Stromal cell of bone marrow (primary cell): ENCODE measurements around the gene GIGYF2.

ENCODE experiments used
- DNase-seq: peaks from one replicate; pipeline ENCODE4 v3.0.0-alpha.2; 2012; ENCODE audit warnings: low read depth

Gene GIGYF2

DNA sequence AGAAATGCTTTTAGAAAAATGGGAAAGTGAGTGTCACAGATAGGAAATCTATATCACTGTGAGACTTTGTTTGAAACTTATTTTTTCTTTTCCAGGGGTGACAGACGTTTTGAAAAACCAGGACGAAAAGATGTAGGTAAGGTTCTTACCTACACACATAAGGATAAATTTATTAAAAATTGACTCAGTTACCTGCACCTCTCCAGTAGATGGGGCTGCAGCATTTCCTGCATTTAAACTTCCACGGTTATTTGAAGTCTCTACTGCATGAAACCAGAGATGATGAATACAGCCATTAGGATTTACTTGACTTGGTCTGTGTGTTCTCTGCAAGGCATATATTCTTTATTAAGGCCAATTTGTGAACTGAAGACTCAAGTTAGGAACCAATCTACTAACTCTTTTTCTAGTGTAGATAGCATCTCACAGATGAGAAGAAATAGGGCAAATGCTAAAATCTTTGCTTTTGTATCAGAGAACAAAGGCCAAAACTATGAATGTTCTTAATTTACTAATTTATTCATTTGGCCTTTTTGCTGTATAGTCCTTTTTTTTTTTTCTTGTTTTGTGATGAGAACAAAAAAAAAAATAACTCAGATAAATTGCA is 64.3 kb downstream of the GIGYF2 start:
- no peak for DNase-seq

DNA sequence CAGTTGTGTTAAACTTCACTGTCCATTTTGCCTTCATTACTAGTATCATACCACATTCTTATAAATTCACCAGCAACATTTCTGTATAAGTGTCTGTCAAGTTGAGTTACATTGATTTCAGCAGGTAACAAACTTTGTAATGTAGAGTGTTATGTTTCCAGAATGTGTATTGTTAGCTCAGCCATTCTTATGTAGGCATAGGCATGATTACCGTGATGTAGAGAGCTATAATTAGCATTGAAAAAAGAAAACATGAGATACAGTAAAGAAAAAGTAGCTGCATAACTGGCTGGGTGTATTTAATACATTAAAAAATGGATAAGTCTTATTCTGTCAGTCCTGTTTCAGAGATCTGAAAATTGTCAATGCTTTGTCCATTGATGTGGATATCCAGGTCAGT is 70.7 kb downstream of the GIGYF2 start:
- DNase-seq = no peak

GRCh38 chr2:232770207-232770606 is 73.1 kb downstream of the GIGYF2 start:
- DNase-seq = no peak

DNA sequence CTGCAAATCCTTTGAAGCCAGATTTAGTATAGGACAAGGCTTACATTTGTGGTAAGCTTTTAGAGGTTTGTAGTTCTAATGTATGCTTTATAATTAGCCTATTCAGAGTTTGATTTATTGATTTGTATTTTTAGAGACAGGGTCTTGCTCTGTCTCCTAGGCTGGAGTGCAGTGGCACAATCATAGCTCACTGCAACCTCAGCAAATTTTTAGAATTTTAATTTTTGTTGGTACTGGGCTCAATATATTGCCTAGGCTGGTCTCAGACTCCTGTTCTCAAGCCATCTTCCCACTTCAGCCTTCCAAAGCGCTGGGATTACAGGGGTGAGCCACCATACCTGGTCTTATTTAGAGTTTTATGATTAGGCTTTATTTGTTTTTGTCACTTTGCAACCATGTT is 74.7 kb downstream of the GIGYF2 start:
- DNase-seq = no peak

GRCh38 chr2:232772531-232772930 is 75.4 kb downstream of the GIGYF2 start:
- DNase-seq = no peak

DNA sequence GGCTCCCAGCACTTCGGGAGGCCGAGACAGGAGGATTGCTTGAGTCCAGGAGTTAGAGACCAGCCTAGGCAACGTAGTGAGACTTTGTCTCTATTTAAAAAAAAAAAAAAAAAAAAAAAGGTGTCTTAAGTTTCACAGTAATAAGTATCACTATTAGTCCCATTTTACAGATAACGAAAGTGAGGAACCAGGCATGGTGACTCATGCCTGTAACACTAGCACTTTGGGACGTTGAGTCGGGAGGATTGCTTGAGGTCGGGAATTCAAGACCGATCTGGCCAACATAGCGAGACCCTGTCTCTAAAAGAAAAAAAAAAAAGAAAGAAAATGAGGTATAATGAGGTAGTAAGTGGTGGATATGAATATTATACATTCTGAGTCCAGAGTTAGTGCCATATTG is 76.7 kb downstream of the GIGYF2 start:
- DNase-seq = no peak

DNA sequence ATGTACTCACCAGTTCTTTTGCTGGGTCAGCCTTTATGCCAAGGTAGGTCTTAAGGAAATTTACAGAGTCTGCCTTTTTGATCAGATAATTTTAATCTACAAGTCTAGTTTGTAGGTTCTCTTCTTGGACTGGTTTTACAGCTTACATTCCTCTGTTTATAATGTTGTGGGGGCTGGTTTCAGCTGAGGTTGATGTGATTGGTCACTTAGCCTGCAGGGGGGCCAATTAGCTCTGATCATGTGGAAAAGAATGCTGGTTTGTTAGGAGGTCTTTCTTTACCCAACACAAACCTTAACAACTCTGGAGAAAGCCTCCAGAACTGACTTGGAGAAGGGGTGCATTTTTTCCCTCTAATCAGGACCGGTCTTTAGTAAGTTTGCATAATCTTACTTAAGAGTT is 79.3 kb downstream of the GIGYF2 start, which contains the start of gene KCNJ13:
Gene KCNJ13 (minus strand): TSS at position 131 of the 400 bp plus-strand sequence. CDS start 5,203 bp downstream, outside the sequence.
- DNase-seq = no peak

DNA sequence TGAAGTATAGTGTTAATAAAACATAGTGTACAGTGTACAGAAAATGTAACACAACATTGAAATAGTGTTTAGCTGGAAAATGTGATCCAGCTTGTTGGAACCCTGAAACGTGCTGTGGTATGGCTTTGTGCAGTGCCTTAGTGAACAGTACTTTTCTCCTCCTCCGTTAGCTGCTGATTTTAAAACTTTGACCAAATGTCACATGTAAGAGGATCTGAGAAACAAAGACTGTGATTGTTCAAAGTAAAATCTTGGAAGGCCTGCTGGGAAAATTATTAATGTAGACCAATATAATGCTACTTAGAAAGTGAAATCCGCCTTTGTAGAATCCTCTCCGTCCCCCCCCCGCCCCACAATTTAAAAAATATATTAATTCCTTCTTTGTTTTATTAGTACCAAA is 80.1 kb downstream of the GIGYF2 start:
- DNase-seq = no peak

- no peak for DNase-seq
Measured at GRCh38 chr2:232779465-232779864, 82.3 kb downstream of the GIGYF2 start.

- no peak for DNase-seq
Measured at GRCh38 chr2:232779934-232780333, 82.8 kb downstream of the GIGYF2 start.

GRCh38 chr2:232781765-232782164 is 84.6 kb downstream of the GIGYF2 start:
- peak; percentile 23 for DNase-seq

GRCh38 chr2:232783278-232783677 is 86.1 kb downstream of the GIGYF2 start:
- no peak for DNase-seq

DNA sequence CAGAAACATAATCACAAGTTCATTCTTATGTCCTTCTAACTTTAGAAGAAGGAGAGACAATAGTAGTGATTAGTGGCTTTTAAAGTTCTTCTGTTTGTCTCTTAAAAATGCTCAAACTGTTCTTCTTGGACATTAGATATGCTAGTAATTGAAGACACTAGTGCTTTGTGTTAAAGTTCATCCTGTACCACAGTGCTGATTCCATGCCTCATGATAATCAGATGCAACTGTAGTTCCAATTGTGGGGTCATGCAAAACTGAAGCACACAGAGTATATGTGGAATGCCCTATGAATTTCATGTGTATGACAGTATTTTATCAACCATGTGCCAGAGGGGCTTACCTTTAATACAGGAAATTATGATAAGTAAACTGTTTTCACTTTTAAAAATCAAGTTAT is 90.7 kb downstream of the GIGYF2 start:
- no peak for DNase-seq

DNA sequence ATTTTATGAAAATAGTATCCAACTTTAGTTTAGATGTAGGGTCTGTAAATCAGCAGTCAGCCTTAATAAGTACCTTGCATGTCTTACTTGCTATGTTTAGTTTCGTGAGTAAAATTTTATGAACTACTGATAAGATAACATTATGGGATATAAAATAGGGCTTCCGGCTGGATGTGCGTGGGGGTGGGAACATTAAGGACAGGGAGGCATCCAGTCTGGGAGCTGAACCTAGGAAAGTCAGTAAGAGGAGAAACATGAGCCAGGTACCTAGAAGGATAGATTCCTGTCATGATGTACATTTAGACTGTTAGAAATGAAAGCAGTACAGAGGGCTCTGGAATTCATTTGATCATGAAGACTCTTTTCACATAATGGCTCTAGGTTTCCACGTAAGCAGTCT is 92.0 kb downstream of the GIGYF2 start:
- DNase-seq = no peak

DNA sequence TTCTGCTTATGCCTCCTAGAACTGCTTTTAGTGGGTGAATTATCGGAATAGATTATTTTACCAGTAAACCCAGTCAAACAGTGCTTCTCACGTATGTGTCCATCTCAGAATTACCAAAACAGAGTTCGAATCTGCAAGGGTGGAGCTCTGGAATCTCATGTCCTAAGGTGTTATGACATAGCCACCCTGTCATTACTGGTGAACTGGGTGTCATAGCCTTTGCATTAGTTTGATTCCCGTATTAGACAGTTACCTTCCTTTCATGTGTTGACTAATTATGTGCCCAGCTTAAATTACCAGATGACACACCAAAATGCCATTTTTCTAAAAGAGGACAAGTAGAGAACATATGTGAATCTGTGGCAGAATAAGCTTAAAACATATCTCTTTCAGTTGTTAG is 94.4 kb downstream of the GIGYF2 start:
- no peak for DNase-seq

DNA sequence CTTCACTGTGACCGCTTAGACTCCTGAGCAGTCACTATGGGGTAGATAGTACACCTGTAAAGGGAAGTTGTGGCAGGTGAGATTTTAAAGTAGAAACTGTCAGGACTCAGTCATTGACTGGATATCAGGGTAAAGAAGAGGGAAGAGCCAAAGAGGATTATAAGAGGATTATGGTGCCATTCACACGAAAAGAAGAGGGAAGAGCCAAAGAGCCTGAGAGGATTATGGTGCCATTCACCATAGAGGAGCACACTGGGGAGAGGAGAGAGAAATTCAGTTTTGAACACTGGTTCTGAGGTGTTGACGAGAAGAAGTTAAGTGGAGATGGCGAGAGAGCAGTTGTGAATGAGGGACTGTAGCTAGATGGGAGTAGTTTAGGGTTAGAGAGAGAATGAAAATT is 96.1 kb downstream of the GIGYF2 start:
- no peak for DNase-seq

GRCh38 chr2:232794981-232795380 is 97.8 kb downstream of the GIGYF2 start:
- DNase-seq = no peak

DNA sequence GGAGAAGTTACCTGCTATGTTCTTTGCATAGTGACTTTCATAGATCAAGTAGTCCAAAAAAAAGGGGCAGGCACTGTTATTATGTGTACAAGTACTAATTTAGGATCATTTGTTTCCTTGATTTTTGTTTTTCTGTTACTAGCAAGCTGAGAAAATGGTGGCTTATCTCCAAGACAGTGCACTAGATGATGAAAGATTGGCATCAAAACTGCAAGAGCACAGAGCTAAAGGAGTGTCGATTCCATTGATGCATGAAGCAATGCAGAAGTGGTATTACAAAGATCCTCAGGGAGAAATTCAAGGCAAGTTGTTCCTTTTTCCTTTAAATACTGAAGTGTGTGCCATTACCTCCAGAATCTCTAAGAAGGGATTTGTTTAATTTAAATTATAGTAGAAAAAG is 98.8 kb downstream of the GIGYF2 start:
- peak; percentile 18 for DNase-seq

GRCh38 chr2:232798187-232798586 is 101.1 kb downstream of the GIGYF2 start:
- DNase-seq = no peak

GRCh38 chr2:232800166-232800565 is 103.0 kb downstream of the GIGYF2 start:
- no peak for DNase-seq

DNA sequence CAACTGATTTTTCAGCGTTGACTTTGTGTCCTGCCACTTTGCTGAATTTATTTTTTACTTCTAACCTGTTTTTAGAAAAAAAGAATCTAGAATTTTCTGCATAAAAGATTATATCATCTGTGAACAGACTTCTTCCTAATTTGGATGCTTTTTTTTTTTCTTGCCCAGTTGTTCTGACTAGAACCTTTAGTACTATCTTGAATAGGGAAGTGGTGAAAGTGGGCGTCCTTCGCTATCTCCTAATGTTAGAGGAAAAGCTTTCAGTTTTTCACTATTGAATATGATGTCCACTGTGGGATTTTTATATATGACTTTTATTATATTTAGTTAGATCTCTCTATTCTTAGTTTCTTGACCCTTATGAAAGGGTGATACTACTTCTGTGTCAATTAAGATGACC is 105.0 kb downstream of the GIGYF2 start:
- DNase-seq = no peak

- no peak for DNase-seq
Measured at GRCh38 chr2:232809349-232810124, 112.4 kb downstream of the GIGYF2 start.

DNA sequence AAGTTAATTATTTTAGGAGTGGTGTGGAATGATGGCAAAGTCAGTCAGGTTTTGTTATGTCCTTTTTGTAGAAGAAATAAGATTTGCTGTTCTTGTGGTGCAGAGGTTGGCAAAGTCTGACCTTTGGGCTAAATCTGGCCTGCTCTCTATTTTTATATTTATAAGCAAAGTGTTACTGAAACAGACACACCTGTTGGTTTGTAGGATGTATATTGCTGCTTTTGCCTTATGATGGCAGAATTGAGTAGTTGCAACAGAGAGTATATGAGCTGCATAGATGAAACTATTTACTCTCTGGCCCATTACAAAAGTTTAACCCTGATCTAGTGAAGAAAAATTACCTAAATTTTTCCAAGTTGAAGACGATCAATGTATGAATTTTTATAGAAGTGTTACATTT is 113.3 kb downstream of the GIGYF2 start:
- DNase-seq = no peak

DNA sequence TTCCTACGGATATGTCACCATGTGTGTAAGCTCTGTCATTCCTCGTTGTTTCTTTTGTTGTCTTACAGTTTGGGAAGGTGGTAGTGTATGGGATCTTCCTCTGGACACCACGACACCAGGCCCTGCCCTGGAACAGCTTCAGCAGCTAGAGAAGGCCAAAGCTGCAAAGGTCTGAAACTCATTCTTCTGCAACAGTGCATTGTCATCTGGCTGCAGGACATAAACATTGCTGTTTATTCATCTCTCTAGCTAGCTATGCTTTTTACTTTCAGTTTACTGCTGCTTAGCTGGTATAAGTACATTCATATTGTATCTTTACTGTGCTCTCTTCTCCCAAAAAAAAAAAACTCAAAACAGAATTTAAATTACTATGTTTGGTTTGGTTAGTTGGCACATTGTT is 118.4 kb downstream of the GIGYF2 start:
- no peak for DNase-seq
